A549 treated with GW870086 at 1 μM for 4 hours (cell line): Measurements from ENCODE around the gene PPOX. TPM values are rescaled to one million over a fixed set of nuclear protein-coding genes. Genes with fewer than 3 reads are reported as not detected.

Source experiments
- total RNA-seq: library from RNA; stranded (reverse); fragments of 200-300 nt; extraction: Qiagen RNA extraction; gene quantifications from 5 replicates; pipeline ENCODE4 v1.2.3, GENCODE V29; 2022; ENCODE audit warnings: low read depth

Gene PPOX
- total RNA-seq = 13.8 to 17.2 TPM (median 14.6 TPM) in 5 replicates

DNA sequence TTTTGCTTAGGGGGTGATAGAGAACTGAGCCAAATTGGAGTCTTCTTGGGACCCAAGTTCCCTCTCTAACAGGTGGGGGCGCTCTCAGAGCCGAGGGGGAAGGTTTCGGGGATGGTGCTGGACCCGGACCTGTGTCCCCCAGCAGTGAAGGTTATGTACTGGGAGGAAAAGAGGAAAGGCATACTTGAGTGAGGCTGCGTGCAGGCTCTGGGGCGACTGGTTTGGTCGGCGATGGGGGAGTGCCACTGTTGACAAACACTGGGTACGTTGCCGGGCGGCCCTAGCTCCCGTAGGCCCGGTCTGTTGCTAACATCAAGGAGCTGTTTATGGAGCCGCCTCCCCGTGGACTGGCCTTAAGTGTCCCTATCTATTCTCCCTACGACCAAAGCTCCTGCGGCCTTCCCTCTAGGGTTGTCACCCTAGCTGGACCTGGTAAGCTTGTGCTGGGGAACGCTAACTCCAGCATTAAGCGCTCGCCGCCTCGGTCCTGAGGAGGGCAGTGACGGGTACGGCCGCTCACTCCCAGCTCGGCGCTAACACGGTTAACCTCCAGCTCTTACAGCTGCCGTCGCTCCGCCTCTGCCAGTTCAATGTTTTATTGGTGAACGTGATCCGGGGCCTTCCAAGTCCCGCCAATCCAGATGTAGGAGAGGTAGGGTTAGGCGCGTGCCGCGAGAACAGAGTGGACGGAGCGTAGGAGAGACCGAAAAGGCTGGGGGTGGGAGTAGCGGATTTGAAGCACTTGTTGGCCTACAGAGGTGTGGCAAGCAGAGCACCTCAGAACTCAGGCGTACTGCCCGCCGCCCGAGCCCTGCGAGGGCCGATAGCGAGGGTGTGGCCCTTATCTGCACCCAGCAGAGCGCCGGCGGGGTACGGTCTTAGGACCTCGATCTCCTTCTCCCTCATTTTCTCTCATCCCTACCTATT, at the start of gene PPOX:
TSS of gene PPOX (plus strand) at position 685 of the 927 bp plus-strand sequence. CDS start 422 bp downstream, outside the sequence.

DNA sequence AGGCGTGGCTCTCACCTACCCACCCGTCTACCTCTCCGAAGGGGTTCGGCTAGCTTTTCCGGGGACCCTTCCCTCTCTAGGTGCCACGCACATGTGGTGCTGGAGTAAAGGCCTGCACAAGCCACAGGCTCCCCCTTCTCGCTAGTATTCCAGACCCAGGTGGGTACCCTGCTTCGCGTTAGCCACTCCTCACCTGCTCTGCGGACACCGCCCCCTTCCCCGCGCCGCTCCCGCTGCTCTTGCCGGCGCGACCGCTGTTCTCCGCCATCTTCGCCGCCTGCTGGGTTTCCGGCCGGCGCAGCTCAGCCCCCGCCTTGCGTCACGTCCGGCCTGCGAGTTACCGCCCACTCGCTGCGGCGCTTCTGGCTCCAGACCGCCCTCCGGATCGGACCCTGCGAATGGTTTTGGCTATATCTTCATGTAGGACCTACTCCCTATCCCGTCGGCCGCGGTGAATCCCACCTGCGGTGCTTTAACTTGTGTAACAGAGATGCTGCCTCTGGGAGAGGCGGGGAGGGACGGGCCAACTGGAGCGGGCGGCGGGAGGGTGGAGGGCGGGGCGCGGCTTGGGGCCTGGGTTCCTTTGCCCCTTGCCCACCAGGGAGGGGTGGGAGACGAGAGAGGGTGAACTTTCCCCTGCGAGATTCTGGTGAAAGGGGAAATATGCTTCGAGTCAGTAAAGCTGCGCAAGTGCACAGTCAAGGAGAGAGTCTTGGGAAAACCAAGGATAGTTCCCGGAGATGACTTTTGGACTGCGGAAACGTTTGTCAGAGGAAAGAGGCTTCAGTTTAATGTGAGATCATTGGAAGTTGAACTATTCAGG, 48.3 kb upstream of the PPOX start, which contains the start of the genes NIT1 and PFDN2:
TSS of gene NIT1 (plus strand) at position 347 of the 823 bp plus-strand sequence. CDS start at position 419, 72 bp downstream.
TSS of gene PFDN2 (minus strand) at position 279 of the 823 bp plus-strand sequence. CDS start at position 268, 11 bp downstream.

DNA sequence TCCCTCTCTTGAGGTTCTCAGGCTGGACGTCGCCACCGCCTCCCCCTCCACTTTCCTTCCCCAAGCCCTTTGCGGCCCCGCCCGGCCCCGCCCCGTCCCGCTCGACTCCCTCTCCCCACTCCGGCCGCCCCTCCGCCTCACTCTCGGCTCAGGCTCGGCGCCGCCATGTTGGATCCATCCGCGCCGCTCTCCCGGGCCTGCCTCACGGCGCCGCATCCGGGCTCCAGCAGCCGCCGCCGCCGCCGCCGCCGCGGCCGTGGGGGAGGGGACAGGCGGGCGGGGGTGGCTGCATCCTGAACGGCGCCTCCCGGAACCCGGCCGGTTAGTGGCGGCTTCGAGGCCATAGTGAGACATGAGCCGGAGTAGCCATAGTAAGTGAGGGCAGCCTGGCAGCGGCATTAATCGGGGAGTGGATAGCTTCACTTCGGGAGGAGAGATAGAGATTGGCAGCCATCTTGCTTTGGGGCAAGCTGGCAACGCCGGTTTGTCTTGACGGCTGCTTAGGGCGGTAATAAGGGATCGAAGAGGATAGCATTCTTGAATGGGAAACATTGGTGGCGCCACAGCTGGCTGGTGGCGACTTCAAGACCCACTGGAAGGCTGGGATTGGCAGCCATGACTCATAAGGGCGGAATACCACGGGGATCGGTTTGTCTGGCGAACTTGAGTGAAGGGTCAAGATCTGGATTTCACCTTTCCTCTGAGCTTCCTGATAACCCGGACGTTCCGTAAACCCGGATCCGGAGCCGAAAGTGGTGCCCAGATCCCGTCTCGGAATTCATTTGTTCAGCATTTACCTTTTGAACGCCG, 33.6 kb upstream of the PPOX start, which contains the start of gene DEDD:
TSS of gene DEDD (minus strand) at position 258 of the 810 bp plus-strand sequence. CDS start 8,205 bp downstream, outside the sequence.

DNA sequence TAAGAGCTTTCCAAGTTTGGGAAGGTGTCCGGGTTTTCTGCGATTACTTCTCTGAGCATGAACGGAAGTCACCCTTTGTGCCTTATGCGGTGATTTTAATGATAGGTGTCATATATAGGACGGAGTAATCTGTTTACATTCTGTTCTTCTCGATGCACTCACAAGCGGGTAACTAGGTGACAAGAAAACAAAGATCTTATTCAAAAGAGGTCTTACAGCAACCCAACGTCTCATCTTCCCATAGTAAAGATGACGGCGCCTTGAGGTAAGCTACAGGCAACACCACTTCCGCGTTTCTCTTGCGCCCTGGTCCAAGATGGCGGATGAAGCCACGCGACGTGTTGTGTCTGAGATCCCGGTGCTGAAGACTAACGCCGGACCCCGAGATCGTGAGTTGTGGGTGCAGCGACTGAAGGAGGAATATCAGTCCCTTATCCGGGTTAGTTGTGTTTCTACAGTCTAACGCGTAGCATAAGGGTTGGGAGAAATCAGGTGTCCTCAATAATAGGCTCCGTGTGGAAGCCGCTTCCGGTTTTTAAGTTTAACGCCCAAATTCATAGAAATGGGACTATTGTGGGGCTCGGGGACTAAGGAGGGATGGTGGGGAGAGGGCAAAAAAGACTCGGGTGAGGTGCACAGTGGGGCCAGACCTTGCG, 12.4 kb upstream of the PPOX start, which contains the start of gene UFC1:
TSS of gene UFC1 (plus strand) at position 297 of the 656 bp plus-strand sequence. CDS start at position 317, 20 bp downstream.

DNA sequence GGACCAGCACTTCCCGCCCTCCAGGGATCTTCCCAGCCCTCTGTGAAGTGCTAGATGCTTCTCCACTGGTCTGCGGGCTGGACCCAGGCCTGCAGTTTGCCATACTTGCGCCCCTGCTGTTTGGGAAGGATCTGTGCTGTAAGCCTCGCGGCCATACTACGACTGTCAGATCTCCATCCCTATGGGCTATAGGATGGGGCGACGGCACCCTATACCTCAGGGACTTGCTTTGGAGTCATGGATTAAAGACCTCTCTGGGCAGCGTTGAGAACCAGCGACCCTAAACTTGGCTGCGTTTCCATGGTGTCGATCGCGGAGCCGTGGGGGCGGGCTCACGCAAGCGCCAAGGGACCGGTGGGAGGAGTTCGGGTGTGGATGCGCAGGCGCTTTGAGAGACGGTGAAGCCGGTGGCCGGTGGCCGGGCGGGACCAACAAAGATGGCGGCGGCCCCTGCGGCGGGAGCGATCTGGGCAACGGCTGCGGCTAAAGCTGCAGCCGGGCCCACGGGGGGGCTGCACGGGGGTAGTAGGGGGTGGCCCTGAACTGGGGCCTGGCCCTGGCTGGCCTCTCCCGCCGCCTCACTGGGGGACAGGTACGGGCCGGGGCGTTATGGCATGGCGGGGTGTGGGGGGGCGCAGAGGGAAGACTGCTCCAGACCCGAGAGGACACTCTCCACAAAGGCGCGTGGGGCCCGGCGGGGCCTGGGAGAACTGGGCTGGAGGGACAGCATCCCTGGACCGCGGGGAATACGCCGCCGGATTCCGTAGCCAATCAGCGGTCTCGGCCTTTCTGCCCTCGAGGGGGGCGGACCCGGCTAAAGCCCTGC, 6.9 kb upstream of the PPOX start, which contains the start of gene USP21:
TSS of gene USP21 (plus strand) at position 414 of the 826 bp plus-strand sequence. CDS start 1,141 bp downstream, outside the sequence.

DNA sequence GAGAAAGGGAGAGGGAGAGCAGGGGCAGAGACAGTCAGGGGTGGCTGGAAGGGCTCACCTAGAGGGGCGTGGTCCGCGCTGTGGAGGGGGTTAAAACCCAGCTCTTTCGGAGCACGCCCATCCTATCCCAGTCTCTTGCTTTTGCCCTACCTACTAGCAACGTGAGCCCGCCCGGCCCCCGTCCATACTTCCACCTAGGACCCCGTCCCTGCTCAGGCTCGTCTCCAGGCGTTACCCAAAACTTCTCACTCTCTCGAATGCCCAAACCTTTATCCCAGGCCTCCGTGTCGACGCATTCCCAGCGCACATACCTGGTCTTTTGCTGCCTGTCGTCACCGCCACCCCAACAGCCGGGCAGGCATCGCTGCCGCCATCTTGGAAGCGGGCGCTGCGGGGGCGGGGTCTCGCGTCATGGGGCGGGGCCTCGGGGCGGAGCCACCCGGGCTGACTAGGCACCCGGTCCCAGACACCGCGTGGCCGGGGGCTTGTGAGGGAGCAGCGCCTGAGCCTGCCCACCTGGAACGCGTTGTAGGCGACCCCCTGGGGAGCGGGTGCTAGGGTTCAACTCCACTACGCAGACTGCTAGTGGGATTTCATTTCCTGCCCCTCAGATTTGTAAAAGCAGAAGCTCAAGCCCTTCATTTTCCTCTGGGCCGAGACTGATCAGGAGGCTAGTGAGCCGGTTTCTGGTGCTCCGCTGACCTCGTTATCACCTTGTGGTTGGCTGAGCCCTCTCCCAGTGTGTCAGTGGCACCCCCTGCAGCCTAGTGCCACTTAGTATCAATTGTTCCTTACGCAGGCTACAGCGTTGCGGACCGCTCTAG, 11.1 kb downstream of the PPOX start, which contains the start of gene B4GALT3:
TSS of gene B4GALT3 (minus strand) at position 396 of the 824 bp plus-strand sequence. CDS start 1,447 bp downstream, outside the sequence.

DNA sequence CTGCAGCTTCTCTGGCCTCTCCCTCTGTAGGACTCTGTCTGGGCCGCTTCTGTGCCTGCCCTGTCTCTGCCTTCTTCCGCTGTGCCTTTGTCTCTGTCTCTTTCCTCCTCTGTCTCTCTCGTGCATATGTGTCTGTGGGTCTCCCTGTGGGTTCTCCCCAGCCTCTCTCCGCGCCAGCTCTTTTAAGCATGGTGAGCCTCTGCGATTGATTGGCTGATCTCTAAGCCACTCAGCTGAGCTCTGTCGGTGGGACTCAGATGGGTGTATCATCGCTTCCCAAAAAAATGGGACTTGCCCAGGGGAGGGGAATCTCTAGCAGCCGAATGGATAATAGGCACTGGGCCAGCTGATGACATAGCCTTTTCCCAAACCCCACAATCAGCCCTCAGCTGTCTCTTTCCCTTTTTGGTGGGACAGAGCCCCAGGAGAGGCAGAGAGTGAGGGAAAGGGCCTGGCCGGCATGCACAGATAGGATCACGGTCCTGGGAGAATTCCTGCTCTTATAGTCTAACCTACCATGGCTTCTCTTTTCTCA, 32.7 kb downstream of the PPOX start, which contains the start of gene ADAMTS4:
TSS of gene ADAMTS4 (minus strand) at position 158 of the 535 bp plus-strand sequence. CDS start 427 bp downstream, outside the sequence.

DNA sequence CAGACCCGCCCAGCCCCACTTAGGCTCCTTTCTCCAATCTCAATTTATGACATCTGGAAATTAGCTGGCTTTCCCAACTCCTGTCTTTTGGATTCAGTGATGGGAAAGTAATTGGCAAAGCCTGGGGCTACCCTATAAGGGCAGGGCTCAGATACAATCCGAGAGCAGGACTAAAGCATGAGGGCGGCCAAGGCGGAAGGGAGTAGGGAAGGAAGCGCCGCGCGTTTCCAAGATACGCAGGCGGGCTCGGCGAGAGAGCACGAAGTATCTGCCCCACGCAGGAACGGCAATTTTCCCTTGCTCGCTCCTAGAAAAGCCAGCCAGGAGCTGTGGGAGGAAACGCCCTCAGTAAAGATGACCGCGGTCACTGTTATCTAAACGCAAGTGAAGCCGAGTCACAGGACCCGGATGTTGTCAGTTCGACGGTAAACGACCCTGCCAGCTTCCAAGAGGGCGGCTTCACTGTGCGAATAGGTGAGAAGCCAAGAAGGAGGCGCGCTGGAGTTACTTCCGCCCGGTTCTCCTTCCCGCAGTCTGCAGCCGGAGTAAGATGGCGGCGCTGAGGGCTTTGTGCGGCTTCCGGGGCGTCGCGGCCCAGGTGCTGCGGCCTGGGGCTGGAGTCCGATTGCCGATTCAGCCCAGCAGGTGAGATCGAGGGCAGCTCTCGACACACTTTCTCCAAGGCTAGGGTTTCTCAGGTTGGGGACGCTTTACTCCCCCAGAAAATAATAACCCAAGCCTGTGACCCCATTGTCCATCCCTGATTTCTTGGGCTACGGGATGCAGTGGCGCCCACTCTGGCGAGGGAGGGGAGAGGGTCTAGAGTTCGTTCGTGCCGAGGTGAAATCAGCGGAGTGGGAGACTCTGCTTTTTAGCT, 35.8 kb downstream of the PPOX start, which contains the start of gene NDUFS2:
TSS of gene NDUFS2 (plus strand) at position 532 of the 877 bp plus-strand sequence. CDS start at position 551, 19 bp downstream.

DNA sequence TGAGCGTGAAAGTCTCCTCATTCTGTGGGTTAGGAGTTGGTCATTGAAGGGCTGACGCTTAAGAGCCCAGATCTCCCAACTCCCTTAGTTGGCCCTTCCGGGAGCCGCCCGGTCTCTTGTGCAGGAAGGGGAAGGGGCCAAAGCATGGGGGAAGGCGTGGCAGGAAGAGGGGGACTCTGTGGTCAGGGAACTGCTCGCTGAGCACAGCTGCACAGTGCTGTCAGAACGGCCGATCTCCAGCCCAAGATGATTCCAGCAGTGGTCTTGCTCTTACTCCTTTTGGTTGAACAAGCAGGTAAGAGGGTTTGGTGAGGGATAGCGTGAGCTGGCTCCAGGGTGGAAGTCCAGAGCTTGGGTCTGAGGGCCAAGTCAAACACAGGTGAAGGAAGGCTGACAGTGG, 48.9 kb downstream of the PPOX start, which contains the start of gene FCER1G:
TSS of gene FCER1G (plus strand) at position 220 of the 400 bp plus-strand sequence. CDS start at position 247, 27 bp downstream.

Other genes with a start within 250 kb of the PPOX start
- 0.30 to 0.93 TPM (median 0.57 TPM) in 5 replicates for gene ITLN2, start 211.6 kb upstream of the PPOX start, total RNA-seq
- gene F11R, start 145.3 kb upstream of the PPOX start, total RNA-seq = 46.4 to 85.2 TPM (median 65.9 TPM) in 5 replicates
- 0.22 to 0.33 TPM (median 0.30 TPM) in 4 of 5 replicates, not detected in the other for gene TSTD1, start 127.5 kb upstream of the PPOX start, total RNA-seq
- 49.1 to 56.7 TPM (median 53.8 TPM) in 5 replicates for gene USF1, start 120.4 kb upstream of the PPOX start, total RNA-seq
- gene ARHGAP30, start 96.5 kb upstream of the PPOX start, total RNA-seq = 0.07 to 0.14 TPM (median 0.10 TPM) in 4 of 5 replicates, not detected in the other
- 2.0 to 3.1 TPM (median 2.1 TPM) in 5 replicates for gene NECTIN4, start 76.9 kb upstream of the PPOX start, total RNA-seq
- 1.4 to 2.0 TPM (median 1.6 TPM) in 5 replicates for gene KLHDC9, start 68.1 kb upstream of the PPOX start, total RNA-seq
- 103 to 127 TPM (median 108 TPM) in 5 replicates for gene PFDN2, start 48.4 kb upstream of the PPOX start, total RNA-seq
- gene NIT1, start 48.3 kb upstream of the PPOX start, total RNA-seq = 28.4 to 32.9 TPM (median 30.2 TPM) in 5 replicates
- 26.5 to 32.2 TPM (median 30.1 TPM) in 5 replicates for gene DEDD, start 33.8 kb upstream of the PPOX start, total RNA-seq
- 83.0 to 144 TPM (median 90.5 TPM) in 5 replicates for gene UFC1, start 12.4 kb upstream of the PPOX start, total RNA-seq
- gene USP21, start 6.9 kb upstream of the PPOX start, total RNA-seq = 16.0 to 23.4 TPM (median 21.1 TPM) in 5 replicates
- gene B4GALT3, start 11.1 kb downstream of the PPOX start, total RNA-seq = 22.6 to 27.7 TPM (median 26.3 TPM) in 5 replicates
- gene ADAMTS4, start 32.6 kb downstream of the PPOX start, total RNA-seq = 0.03 TPM in 1 of 5 replicates, not detected in the others
- 75.9 to 106 TPM (median 84.1 TPM) in 5 replicates for gene NDUFS2, start 35.9 kb downstream of the PPOX start, total RNA-seq
- gene FCER1G, start 48.9 kb downstream of the PPOX start, total RNA-seq = 0.46 to 0.74 TPM in 2 of 5 replicates, not detected in the others
- 3.2 TPM in 1 of 5 replicates, not detected in the others for gene APOA2, start 57.2 kb downstream of the PPOX start, total RNA-seq
- 9.3 to 12.6 TPM (median 11.7 TPM) in 5 replicates for gene TOMM40L, start 59.6 kb downstream of the PPOX start, total RNA-seq
- gene NR1I3, start 71.8 kb downstream of the PPOX start, total RNA-seq = 0.26 TPM in 1 of 5 replicates, not detected in the others
- 0.10 to 0.11 TPM in 2 of 5 replicates, not detected in the others for gene PCP4L1, start 92.3 kb downstream of the PPOX start, total RNA-seq
- 0.18 to 0.31 TPM (median 0.27 TPM) in 5 replicates for gene MPZ, start 143.5 kb downstream of the PPOX start, total RNA-seq
- gene SDHC, start 148.0 kb downstream of the PPOX start, total RNA-seq = 237 to 255 TPM (median 248 TPM) in 5 replicates
- 0.21 to 0.61 TPM in 2 of 5 replicates, not detected in the others for gene CFAP126, start 201.4 kb downstream of the PPOX start, total RNA-seq